Adrenal gland (tissue), 12 donors: ENCODE measurements around the gene PHF19. TPM values are rescaled to one million over a fixed set of nuclear protein-coding genes. Genes with fewer than 3 reads are reported as not detected.
A peak's percentile ranks its signal among the peaks of the same experiment; 100 is the strongest.

Source experiments
- DNase-seq, 7 donors: peaks; one replicate each; pipeline ENCODE4 v3.0.0-alpha.2; 2019 to 2020
- H3K27ac ChIP-seq, 5 donors: fragments of 200-600 bp; sonication (generic) in 4 of 5; 1 replicate in 3 of 5; 2 replicates in 2 of 5; pipeline versions ENCODE4 v1.5.1 to v1.8.0; 2016 to 2020; ENCODE audit warnings: mild to moderate bottlenecking in 1 of 5
- H3K27me3 ChIP-seq: fragments of 200-600 bp; 2 replicates; pipeline ENCODE4 v1.8.0; 2021
- H3K36me3 ChIP-seq, 2 donors: fragments of 200-600 bp; replicated peaks in 1 of 2; 1 replicate in 1 of 2; 2 replicates in 1 of 2; pipeline versions ENCODE4 v1.5.1 to v1.8.0; 2018 to 2022
- H3K4me1 ChIP-seq, 2 donors: fragments of 200-600 bp; replicated peaks in 1 of 2; 1 replicate in 1 of 2; 2 replicates in 1 of 2; pipeline versions ENCODE4 v1.5.1 to v1.8.0; 2018 to 2021
- H3K4me3 ChIP-seq, 4 donors: fragments of 200-600 bp; sonication (generic) in 3 of 4; one replicate each; pipeline ENCODE4 v1.5.1; 2016 to 2018
- H3K9me3 ChIP-seq, 3 donors: fragments of 200-600 bp; sonication (generic) in 1 of 3; replicated peaks in 1 of 3; 1 replicate in 2 of 3; 2 replicates in 1 of 3; pipeline versions ENCODE4 v1.5.1 to v1.8.0; 2016 to 2021
- POLR2A ChIP-seq, 2 donors: fragments of 450-650 bp; IDR thresholded peaks; one replicate each; pipeline ENCODE4 v1.6.1; 2017; ENCODE audit warnings: antibody characterized with exemption in 2 of 2, mild to moderate bottlenecking in 2 of 2, moderate library complexity in 1 of 2
- WGBS, 4 donors: extraction: QIAGEN DNeasy Blood & Tissue Kit in 2 of 4; methylation state at CpG; one replicate each; pipeline versions ENCODE4 v1.1.5 to v1.1.7; 2013 to 2017; 5-methylcytosine and 5-hydroxymethylcytosine counted together
- intact Hi-C, 2 donors: fragments of 100-400 bp; cut with DNase I; formaldehyde crosslinking; loops; one replicate each; pipeline versions ENCODE4 v1.14.1 to v1.15.0; 2022 to 2023
- polyA plus RNA-seq, 3 donors: library from polyadenylated mRNA; stranded (reverse); fragments of 200-250 nt in 2 of 3; fragments of 350-450 nt in 1 of 3; fragmentation: Illumina TruSeq in 1 of 3; extraction: RNeasy Lipid Tissue Mini Kit (QIAGEN cat#74804) in 1 of 3; gene quantifications; one replicate each; pipeline ENCODE4 v1.2.3, GENCODE V29; 2013 to 2014
- total RNA-seq, 9 donors: library from RNA; depleted of rRNA in 4 of 9; stranded (reverse); fragments of >200 nt in 4 of 9; fragments of 120-200 nt in 1 of 9; fragmentation: NEBNext Ultra II Directional in 1 of 9; extraction: Animal tissue kit (Norgen Biotek cat#: 25700) in 1 of 9; gene quantifications; one replicate each; pipeline versions ENCODE4 v1.1.0 to v1.2.4, GENCODE V29; 2013 to 2023
- TF ChIP-seq, protein P1 (sequence below), 6 experiments: fragments of 450-650 bp in 4 of 6; fragments of 200-600 bp in 2 of 6; sonication (generic) in 1 of 6; IDR thresholded peaks; 1 replicate in 5 of 6; 2 replicates in 1 of 6; pipeline versions ENCODE4 v1.5.1 to v1.8.0; 2016 to 2021; ENCODE audit warnings: antibody characterized with exemption in 6 of 6, mild to moderate bottlenecking in 2 of 6, moderate library complexity in 1 of 6
- donor health status: healthy with polysubstance abuse.
- donor health status: Bipolar disorder and iron deficiency.
- donor health status: DM: yes; HTN: yes; CAD: no.
- donor health status: DM: no; HTN: no; CAD: no.
- donor health status: DM: no; HTN: no; CAD: no.
- donor health status: DM: yes; HTN: yes; CAD: no.

The PHF19 gene
- total and polyA plus RNA-seq, 12 donors, result 13.6 to 61.8 (median 27.4) TPM

DNA sequence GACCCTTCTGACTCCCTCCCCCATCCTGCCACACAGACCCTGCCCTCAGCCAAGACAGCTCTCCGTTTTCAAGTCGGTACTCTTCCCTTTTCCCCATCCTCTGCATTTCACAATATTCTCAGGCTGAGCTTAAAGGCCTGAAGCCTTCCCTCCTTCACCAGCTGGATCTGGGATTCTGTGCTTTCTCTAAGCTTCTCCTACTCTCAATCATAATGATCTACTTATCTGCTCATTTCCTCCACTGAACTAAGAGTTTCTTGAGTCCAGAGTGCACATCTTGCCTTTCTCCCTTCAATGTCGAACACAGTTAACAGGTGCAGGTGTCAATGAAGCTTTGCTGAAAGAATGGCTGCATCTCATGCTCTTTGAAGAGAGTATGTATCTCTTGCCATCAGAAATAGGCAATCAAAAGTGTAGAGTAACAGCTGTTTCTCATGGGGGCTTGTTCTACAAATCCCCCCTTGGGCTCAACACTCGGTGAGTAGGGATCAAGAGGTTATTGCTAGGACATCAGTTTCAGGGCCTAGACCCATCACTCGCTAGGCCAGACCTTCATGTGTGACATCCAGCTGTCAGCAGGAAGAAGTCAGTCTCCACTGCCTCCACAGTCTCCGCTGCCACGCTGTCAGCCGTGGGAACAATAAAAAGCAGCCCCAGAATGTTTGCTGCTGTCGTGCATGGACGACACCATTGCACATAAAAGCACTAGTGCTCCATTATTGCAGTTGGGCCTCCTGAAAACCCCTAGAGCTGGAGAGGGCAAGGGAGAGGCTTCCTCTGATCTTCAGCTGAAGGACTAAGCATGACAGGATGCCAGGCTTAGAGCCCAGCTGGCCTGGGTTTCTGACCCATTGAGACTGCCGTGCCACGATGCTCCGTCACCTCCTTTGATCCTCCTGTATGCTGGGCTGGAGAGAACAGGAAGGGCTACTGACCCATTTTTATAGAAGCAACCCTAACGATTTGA is 25.9 kb upstream of the PHF19 start:
- Histone ChIP-seq H3K36me3 (peaks cover 0 to 5% of the 10 kb centered on the region in 2 donors), H3K4me3 (no peak overlapping the region), H3K27me3 (no peaks in the 10 kb centered on the region), H3K27ac (no peak overlapping the region), H3K4me1 (no peaks in the 10 kb centered on the region), H3K9me3 (no peaks in the 10 kb centered on the region)
- intact Hi-C loops, result no loop called here
- no peak for DNase-seq
- WGBS, 4 donors, result 81 to 87% (median 86%) methylated on average over 9 to 14 of the region's 14 CpGs
- TF ChIP-seq, protein P1, sequence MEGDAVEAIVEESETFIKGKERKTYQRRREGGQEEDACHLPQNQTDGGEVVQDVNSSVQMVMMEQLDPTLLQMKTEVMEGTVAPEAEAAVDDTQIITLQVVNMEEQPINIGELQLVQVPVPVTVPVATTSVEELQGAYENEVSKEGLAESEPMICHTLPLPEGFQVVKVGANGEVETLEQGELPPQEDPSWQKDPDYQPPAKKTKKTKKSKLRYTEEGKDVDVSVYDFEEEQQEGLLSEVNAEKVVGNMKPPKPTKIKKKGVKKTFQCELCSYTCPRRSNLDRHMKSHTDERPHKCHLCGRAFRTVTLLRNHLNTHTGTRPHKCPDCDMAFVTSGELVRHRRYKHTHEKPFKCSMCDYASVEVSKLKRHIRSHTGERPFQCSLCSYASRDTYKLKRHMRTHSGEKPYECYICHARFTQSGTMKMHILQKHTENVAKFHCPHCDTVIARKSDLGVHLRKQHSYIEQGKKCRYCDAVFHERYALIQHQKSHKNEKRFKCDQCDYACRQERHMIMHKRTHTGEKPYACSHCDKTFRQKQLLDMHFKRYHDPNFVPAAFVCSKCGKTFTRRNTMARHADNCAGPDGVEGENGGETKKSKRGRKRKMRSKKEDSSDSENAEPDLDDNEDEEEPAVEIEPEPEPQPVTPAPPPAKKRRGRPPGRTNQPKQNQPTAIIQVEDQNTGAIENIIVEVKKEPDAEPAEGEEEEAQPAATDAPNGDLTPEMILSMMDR (IDR thresholded peaks at IDR 0.05), result no peak
- TF ChIP-seq POLR2A (IDR thresholded peaks at IDR 0.05), result no peak

DNA sequence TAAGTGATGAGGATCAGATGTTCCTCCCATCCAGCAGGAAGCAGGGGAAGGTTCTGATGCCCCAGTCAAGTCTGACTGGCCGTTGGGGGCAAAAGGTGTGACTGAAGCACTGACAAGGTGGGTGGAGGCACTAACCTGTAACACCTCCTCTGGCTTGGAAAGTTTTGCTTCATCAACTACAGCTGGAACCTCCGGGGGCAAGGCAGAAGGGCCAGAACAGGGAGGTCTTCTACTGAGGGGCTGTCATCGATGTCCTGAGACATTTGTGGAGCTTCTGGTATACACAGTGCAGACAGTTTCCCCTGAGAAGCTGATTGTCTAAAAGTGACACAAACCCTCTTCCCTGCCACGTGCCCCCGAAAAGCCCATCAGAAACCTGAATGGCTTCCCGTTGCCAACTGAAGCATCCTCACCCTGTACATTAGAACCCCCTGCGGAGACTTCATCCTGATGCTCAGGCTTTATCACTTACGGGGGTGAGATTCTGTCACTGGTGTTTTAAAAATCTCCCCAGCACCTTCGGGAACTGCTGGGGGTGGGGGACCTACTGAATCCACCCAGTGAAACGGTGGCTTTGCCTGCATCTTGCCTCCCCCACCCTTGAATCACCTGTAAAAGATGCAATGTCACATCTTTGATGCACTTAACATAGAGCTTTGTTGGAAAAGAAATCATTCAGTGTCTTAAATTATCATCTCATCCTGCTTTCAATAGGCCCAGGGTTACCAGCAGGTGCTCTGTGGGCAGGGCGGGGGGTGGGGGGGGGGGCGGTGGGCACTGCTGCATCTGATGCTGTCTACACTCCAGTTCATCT is 25.0 kb upstream of the PHF19 start:
- TF ChIP-seq, protein P1 (IDR thresholded peaks at IDR 0.05), result no peak
- no peak for TF ChIP-seq POLR2A (IDR thresholded peaks at IDR 0.05)
- no peak overlapping the region for H3K4me3 ChIP-seq
- no peaks in the 10 kb centered on the region for H3K27me3 ChIP-seq
- no peak for DNase-seq
- H3K27ac ChIP-seq, result no peak overlapping the region
- H3K4me1 ChIP-seq, result peaks cover 0 to 6% of the 10 kb centered on the region in 2 donors
- H3K36me3 ChIP-seq, result peaks cover 0 to 5% of the 10 kb centered on the region in 2 donors
- WGBS, 4 donors, result 83 to 88% (median 85%) methylated on average over 12 of the region's 12 CpGs
- H3K9me3 ChIP-seq, result no peaks in the 10 kb centered on the region
- intact Hi-C loops, result no loop called here

DNA sequence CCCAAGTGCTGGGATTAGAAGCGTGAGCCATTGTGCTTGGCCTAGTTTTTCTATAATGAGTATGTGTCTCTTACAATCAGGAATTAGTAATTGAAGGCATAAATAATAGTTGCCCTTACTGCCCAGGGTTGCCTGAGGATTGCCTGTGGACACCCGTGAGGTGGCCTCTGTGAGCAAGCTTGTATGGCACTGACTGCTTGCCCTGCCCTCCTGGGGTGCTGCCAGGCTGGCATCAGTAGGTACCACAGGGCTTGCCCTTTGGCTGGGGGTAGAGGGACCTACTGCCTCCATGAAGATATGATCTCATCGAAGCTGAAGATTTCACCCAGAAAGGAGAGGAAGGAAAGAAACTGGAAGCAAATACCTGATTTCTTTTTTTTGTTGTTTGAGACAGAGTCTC is 23.8 kb upstream of the PHF19 start:
- Histone ChIP-seq H3K27ac (no peak overlapping the region), H3K27me3 (no peaks in the 10 kb centered on the region), H3K9me3 (no peaks in the 10 kb centered on the region), H3K4me1 (peaks cover 0 to 8% of the 10 kb centered on the region in 2 donors), H3K4me3 (no peak overlapping the region), H3K36me3 (peaks cover 0 to 5% of the 10 kb centered on the region in 2 donors)
- TF ChIP-seq POLR2A (IDR thresholded peaks at IDR 0.05), result no peak
- TF ChIP-seq, protein P1 (IDR thresholded peaks at IDR 0.05), result no peak
- WGBS, 4 donors, result 60 to 89% (median 74%) methylated on average over 3 of the region's 3 CpGs
- intact Hi-C loops, result no loop called here
- peak in 1 of 7 donors; percentile 32 for DNase-seq

DNA sequence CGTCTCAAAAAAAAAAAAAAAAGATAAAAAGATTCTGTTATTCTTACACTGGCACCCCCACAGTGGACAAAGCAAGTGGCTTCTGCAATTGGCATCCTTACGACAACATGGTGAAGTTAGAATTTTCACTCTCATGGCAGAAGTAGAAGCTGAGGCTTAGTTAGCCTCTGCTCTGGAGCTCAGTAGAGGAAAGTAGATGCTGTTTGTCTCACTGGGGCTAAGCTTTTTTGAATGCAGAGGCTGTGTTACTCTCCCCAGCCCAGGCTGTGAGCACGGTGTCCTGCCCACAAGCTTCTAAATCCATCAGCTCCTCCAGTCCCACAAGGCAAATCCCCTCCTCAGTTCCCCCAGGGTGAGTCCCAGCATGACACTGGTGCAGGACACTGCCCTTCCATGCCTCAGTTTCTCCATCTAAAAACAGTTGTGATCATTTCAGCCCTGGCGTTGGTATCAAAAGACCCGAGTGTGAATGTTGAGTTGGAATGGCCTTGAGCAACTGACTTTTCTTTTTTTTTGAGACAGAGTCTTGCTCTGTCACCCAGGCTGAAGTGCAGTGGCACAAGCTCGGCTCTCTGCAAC is 22.6 kb upstream of the PHF19 start:
- H3K9me3 ChIP-seq, result no peaks in the 10 kb centered on the region
- no peak for DNase-seq
- peaks cover 0 to 13% of the 10 kb centered on the region in 2 donors for H3K4me1 ChIP-seq
- H3K27ac ChIP-seq, result no peak overlapping the region
- no peaks in the 10 kb centered on the region for H3K27me3 ChIP-seq
- 62 to 77% (median 66%) methylated on average over 6 of the region's 6 CpGs for WGBS, 4 donors
- intact Hi-C loops, result no loop called here
- H3K36me3 ChIP-seq, result peaks cover 0 to 4% of the 10 kb centered on the region in 2 donors
- H3K4me3 ChIP-seq, result no peak overlapping the region
- TF ChIP-seq, protein P1 (IDR thresholded peaks at IDR 0.05), result no peak
- no peak for TF ChIP-seq POLR2A (IDR thresholded peaks at IDR 0.05)
